ENCODE data around the gene CD151. TPM values are rescaled to one million over a fixed set of nuclear protein-coding genes. Genes with fewer than 3 reads are reported as not detected.

The CD151 gene
- total RNA-seq, 1 donor from 2014 or later, result 558 TPM

- H3K4me3 Mint-ChIP-seq (ENCODE audit: unreplicated experiment), result no peak overlapping the region
- no peak for DNase-seq (ENCODE audit: low spot score)
- no peaks in the 10 kb centered on the region for H3K36me3 Mint-ChIP-seq (ENCODE audit: low read depth)
- H3K4me1 Mint-ChIP-seq (ENCODE audit: low read depth), result peaks cover 12% of the 10 kb centered on the region
- H3K27me3 Mint-ChIP-seq (ENCODE audit: low read depth), result no peaks in the 10 kb centered on the region
- no peaks in the 10 kb centered on the region for H3K9me3 Mint-ChIP-seq (ENCODE audit: low read depth)
- no peak overlapping the region for H3K27ac Mint-ChIP-seq (ENCODE audit: unreplicated experiment)
- TF ChIP-seq, protein P1, sequence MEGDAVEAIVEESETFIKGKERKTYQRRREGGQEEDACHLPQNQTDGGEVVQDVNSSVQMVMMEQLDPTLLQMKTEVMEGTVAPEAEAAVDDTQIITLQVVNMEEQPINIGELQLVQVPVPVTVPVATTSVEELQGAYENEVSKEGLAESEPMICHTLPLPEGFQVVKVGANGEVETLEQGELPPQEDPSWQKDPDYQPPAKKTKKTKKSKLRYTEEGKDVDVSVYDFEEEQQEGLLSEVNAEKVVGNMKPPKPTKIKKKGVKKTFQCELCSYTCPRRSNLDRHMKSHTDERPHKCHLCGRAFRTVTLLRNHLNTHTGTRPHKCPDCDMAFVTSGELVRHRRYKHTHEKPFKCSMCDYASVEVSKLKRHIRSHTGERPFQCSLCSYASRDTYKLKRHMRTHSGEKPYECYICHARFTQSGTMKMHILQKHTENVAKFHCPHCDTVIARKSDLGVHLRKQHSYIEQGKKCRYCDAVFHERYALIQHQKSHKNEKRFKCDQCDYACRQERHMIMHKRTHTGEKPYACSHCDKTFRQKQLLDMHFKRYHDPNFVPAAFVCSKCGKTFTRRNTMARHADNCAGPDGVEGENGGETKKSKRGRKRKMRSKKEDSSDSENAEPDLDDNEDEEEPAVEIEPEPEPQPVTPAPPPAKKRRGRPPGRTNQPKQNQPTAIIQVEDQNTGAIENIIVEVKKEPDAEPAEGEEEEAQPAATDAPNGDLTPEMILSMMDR (IDR thresholded peaks at IDR 0.05), result no peak
Observed at GRCh38 chr11:791658-792534, 40.9 kb upstream of the CD151 start.

- no peak for DNase-seq (ENCODE audit: low spot score)
- H3K4me3 Mint-ChIP-seq (ENCODE audit: unreplicated experiment), result no peak overlapping the region
- no peaks in the 10 kb centered on the region for H3K9me3 Mint-ChIP-seq (ENCODE audit: low read depth)
- H3K4me1 Mint-ChIP-seq (ENCODE audit: low read depth), result peaks cover 15% of the 10 kb centered on the region
- H3K27me3 Mint-ChIP-seq (ENCODE audit: low read depth), result no peaks in the 10 kb centered on the region
- TF ChIP-seq, protein P1 (IDR thresholded peaks at IDR 0.05), result no peak
- no peaks in the 10 kb centered on the region for H3K36me3 Mint-ChIP-seq (ENCODE audit: low read depth)
- H3K27ac Mint-ChIP-seq (ENCODE audit: unreplicated experiment), result no peak overlapping the region
Observed at GRCh38 chr11:792535-792821, 40.3 kb upstream of the CD151 start.

DNA sequence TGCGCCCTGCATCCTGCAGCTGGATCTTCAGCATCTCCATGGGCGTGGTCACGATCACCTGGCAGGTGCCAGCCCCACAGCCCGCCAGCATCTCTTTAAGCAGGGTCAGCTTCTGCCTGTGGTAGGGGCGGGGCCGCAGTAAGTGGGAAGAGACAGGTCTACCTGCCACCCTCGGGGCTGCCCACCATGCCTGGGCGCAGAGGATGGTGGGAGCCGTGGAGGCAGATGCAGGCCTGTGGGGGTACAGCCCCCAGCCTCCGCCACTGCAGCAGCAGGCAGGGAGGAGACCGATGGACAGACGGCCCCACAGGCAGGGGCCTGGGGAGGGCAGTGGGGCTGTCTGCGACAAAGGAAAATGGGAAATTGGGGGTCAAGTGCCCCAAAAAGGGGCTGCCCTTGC lies 39.9 kb upstream of the CD151 start:
- H3K27me3 Mint-ChIP-seq (ENCODE audit: low read depth), result no peaks in the 10 kb centered on the region
- TF ChIP-seq, protein P1 (IDR thresholded peaks at IDR 0.05), result no peak
- H3K9me3 Mint-ChIP-seq (ENCODE audit: low read depth), result no peaks in the 10 kb centered on the region
- H3K27ac Mint-ChIP-seq (ENCODE audit: unreplicated experiment), result no peak overlapping the region
- H3K4me1 Mint-ChIP-seq (ENCODE audit: low read depth), result peaks cover 15% of the 10 kb centered on the region
- no peak overlapping the region for H3K4me3 Mint-ChIP-seq (ENCODE audit: unreplicated experiment)
- no peak for DNase-seq (ENCODE audit: low spot score)
- H3K36me3 Mint-ChIP-seq (ENCODE audit: low read depth), result no peaks in the 10 kb centered on the region

DNA sequence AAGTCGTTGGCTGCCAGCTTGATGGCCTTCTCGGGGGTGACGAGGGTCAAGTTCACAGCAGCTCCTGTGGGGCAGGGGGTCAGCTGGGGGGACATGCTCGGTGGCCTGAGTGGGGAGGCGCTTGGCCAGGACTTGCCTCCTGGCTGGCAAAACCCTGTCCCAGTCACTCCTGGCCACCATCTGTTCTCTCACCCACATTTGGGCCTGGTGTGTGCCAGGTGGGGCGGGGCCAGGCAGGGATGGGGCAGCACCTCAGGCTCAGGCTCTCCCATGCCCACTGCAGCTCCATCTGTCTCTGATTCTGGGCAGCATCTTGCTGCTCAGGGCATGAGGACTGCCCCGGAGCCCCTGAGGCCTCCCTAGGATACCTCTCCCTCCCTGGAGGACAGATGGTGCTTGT lies 39.2 kb upstream of the CD151 start:
- TF ChIP-seq, protein P1 (IDR thresholded peaks at IDR 0.05), result no peak
- no peaks in the 10 kb centered on the region for H3K9me3 Mint-ChIP-seq (ENCODE audit: low read depth)
- peaks cover 15% of the 10 kb centered on the region for H3K4me1 Mint-ChIP-seq (ENCODE audit: low read depth)
- no peaks in the 10 kb centered on the region for H3K36me3 Mint-ChIP-seq (ENCODE audit: low read depth)
- DNase-seq (ENCODE audit: low spot score), result no peak
- H3K27ac Mint-ChIP-seq (ENCODE audit: unreplicated experiment), result no peak overlapping the region
- H3K27me3 Mint-ChIP-seq (ENCODE audit: low read depth), result no peaks in the 10 kb centered on the region
- no peak overlapping the region for H3K4me3 Mint-ChIP-seq (ENCODE audit: unreplicated experiment)

- no peak for DNase-seq (ENCODE audit: low spot score)
- Mint-ChIP-seq H3K36me3 (ENCODE audit: low read depth) (no peaks in the 10 kb centered on the region), H3K27me3 (ENCODE audit: low read depth) (no peaks in the 10 kb centered on the region), H3K9me3 (ENCODE audit: low read depth) (no peaks in the 10 kb centered on the region), H3K4me3 (ENCODE audit: unreplicated experiment) (no peak overlapping the region), H3K27ac (ENCODE audit: unreplicated experiment) (no peak overlapping the region), H3K4me1 (ENCODE audit: low read depth) (peaks cover 15% of the 10 kb centered on the region)
- TF ChIP-seq, protein P1 (IDR thresholded peaks at IDR 0.05), result no peak
Observed at GRCh38 chr11:794013-794765, 38.6 kb upstream of the CD151 start.
